NCI-H446 (cell line): Measurements from ENCODE around the gene ELAVL4.

Experiments used
- DNase-seq, 2 experiments: peaks; one replicate each; lab custom pipeline; 2025; lab: John Stamatoyannopoulos, UW

ELAVL4 gene

DNA sequence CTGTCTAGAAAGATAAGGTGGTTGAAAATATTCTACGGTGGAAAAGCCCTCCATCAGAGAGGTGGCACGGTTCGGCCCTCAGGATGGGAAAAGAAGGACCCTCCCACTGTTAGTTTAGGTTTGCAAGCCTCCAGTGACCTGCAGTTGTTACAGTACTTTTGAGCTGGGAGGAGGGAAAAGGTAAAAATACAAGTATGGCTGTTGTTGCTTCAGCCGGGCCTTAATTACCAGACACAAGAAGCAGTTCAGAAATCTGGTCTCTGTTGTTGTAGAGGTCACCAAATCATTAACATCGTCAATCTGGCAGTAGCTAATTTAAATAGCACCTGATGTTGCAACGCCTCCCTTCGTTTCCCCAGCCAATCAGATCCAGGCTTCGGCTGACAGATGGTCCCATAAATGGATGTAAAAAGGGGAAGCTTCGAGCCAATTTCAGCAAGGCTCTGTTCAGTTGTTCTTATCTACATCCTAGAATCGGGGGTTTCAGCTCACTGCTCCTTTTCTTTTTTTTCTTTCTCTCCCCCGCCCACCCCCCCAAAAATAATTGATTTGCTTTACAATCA, at the start of gene ELAVL4:
ELAVL4 (plus strand) TSS at position 424 of the 563 bp plus-strand sequence. CDS start 270 bp downstream, outside the sequence.
- DNase-seq: peak; percentile 67 to 80

DNA sequence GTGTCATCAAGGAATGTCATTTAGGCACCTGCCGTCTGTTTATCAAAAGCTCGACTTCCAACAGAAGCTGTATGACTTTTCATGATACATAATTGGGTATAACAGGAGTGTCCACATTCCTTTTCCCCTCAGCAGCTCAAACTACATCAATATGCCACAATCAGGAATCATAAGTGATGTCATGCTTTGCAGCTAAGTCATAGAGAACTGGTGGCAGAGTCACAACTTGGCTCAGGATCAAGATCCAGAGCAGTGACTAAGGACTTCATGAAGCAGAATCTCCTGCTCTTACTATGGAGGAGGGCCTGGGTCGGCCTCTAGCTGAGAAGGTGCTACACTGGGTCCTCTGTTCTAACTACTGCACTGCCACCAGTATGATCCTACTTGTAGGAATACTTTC, 48.4 kb upstream of the ELAVL4 start:
- no peak for DNase-seq

DNA sequence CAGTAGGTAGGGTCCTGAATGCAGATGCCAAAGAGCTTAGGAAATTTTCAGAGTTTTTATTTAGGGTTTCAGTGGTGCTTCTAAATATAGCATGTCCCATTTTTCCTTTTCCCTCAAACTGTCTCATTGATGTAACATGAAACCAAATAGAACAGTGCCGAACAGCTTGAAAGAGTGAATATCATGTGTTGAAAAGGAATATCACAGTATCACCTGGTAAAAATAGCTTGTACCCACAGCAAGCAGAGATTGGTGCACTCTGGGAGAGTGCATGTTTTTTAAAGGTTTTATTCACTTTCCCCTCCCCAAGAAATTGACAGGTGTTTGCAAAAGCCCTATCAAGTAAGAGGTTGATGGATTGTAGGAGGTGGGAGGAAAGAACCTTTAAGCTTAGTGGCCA, 41.9 kb upstream of the ELAVL4 start:
- no peak for DNase-seq

DNA sequence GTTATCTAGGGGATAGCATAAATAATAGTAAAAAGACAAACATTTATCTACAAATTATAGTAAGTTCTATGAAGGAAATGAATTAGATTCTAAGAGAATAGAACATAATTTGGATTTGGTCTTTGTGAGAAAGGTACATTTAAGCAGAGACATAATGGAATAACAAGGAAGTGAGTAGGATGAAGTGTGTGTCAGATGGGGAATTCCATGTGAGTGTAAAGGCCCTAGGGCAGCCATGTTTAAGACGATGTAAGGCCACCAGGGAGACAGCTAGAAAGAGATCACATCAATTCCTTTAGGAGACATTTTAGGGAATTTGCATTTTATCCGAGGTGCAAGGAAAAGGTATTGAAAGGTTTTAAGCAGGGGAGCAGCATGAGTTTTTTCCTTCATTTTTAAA, 33.8 kb upstream of the ELAVL4 start:
- DNase-seq: no peak

DNA sequence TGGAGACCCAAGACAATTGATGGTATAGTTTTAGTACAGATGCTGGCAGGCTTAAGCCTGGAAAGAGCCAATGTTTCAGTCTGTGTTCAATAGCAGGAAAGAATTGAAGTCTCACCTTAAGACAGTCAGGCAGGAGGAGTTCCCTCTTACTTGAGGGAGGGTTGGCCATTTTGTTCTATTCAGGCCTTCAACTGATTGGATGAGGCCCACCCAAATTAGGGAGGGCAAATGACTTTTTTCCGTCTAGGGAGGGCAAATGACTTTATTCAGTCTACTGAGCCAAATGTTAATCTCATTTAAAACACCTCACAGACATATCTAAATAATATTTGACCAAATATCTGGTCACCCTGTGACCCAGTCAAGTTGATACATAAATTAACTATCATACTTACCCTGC, 31.4 kb upstream of the ELAVL4 start:
- DNase-seq: no peak

DNA sequence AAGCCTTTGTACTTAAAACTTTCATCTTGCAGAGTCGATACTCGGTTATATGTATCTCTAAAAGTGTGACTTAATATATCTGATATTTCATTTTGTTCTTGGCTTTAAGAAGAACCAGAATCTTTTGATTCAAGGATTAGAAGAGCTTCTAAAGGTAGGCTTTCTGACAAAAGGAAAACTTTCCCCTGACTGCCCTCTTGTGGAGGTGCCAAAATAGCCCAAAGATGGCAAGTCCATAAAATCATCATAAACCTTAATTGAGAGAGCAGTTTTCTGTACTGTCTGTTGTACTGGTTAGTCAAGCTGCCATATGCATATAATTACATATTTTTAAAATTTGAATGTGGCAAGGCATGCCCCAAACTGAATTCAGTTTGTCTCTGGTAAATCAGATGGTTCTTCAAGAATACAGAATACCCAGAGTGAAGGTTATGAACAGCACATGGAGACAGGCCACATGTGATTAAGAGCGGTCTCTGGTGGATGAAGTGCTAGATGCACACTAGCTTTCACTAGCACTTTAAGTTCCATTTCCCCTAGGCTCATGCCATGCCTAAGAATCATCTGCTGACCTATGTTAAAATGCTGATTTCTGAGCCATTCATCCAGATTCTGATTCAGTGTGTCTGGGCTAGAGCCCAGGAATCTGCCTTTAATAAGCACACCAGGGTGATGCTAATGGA, 27.7 kb upstream of the ELAVL4 start:
- peak; percentile 4 to 28 for DNase-seq

DNA sequence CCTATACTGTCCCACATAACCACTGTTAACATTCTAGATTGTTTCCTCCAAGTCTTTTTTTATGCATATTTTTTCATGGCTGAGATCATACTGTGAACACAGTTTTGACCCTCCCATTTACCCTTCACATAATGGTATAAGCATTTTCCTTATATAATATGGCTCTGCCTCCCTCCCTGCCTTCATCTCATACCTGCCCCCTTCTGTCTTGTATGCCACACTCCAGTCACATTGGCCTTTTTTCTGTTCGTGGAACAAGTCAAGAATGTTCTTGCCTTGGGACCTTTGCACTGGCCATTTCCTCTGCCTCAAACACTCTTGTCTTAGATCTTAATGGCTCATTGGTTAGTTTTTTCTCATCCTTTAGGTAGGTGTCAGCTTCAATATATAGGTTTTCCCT, 24.3 kb upstream of the ELAVL4 start:
- no peak for DNase-seq

DNA sequence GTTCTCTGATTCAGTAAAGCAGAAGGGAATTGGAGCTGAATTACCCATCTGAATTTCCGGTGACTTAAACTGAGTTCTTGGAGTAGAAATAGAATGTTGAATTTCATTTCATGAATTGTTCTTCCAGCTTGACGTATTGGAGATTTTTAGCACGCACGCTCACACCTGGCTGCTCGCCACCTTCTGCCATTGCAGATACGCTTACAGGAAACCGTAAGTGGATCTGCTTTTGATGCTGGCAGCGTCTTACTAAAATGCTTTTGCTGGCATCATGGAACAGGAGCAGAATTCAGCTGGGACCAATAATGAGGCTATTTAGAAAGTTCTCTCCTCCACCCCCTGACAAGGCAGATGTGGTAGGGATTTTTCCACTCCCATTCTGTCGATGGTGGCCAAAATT, 17.7 kb upstream of the ELAVL4 start:
- DNase-seq: no peak

DNA sequence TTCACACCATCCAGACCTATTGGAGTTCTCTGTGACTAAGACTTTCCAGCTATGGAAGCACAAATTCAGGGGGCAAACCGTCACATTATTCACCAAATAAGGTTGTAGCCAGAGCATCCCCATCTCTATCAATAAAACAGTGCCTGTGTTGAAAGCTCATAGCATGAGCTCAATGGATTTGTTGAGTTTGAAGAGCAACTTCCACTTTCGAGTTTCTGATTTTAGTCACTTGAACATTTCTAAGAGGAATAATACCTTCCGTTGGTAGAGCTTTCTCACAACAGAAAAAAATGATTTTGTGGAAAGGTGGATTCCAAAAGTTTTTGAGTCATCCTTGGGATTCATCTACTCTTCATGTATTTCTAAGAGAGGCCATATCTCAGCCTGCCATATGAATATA, 13.0 kb upstream of the ELAVL4 start:
- DNase-seq: no peak

DNA sequence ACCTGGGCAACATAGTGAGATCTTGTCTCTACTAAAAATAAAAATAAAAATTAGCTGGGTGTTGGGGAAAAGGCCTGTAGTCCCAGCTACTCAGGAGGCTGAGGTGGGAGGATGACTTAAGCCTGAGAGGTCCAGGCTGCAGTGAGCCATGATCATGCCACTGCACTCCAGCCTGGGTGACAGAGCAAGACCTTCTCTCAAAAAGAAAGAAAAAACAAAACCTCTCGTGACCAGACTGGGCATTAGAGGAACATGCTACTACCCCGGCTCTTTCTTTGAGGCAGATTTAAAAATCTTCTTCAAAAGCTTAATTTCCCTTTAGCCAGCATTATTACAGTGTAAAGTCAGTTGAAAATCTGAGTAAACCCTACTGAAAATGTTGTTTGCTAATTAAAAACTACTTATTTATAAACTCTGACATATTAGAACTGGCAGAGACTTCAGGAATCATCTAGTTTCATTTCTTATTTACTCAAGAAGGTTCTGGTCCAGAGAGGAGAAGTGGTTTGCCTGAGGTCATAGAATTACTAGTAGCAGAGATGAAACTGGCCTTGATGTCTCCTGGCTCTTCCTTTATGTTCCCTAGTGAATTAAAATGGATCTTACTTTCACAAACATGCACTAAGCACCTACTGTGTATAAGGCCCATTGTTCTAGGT, 11.6 kb upstream of the ELAVL4 start:
- DNase-seq: no peak

DNA sequence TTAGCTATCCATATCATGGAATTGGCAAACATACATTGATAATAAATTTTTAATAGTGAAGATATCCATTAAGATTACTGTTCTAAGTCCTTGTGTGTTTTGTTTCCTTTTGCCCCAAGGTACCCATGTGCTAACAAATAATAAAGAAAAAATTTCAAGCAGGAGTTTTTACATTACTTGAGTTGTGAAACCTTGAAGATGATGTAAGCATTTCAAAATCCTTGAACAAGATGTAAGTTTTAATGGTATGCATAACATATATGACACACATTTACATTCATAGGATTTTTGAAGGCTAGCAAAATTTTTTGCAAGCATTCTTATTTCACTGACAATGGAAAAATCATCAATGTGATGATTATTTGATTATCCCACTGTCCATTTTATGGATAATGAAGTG, 10.9 kb upstream of the ELAVL4 start:
- no peak for DNase-seq

DNA sequence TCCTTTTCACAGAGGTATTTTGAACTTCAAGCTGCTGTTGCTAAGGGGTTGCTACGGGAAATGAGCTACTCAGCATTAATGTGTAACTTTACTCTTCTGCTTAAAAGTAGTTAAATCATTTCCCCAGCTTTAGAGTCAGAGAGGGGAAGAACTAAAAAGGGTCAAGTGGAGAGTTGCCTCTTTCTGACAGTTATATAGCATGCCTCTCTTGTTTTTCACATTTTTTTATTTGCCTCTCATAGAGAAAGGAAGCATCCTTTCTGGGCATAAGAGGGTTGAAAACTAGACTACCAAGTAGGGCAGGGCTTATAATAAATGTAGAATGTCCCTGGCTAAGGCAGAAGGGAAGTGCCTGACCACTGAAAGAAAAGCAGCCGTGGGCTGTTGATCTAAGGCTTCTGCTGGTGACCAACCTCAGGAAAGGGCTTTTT, 10.1 kb upstream of the ELAVL4 start:
- no peak for DNase-seq

DNA sequence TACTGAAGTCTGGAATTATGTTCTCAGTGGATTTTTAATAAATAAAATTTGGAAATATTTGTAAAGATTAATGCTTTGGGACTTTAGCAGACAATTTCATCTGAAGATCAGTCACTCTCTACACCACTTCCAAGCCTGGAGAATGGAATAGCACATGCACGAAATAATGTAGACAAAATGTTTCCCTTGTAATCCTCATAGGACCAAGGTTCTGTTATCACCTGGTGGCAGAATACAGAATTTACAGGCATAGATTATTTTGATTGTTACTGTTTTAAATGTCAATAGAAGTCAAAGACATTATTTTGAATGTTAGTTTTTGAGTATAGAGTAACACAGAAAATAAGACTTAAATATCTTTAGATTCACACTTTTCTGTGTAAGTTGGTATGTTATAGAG, 9.1 kb upstream of the ELAVL4 start:
- no peak for DNase-seq

DNA sequence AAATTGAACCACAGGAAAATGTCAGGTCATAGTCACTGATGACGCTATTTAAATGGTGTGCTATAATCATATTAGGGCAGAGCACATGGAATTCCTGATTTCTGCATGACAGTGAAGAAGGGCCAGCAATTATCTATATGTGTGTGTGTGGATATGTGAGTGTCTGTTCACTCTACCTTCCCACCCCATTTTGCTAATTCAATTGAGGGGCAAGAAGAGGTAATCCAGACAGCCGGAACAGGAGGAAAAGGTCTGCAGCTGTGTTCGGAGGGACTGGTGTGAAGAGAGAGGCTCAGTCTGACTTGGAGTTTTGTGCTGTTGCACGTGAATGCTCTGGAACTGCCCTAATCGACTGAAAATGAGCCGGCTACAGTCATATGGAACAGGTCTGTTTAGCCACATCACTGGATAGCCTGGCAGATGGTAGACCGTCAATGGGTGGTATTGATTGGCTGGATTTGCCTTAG, 5.1 kb upstream of the ELAVL4 start:
- no peak for DNase-seq

DNA sequence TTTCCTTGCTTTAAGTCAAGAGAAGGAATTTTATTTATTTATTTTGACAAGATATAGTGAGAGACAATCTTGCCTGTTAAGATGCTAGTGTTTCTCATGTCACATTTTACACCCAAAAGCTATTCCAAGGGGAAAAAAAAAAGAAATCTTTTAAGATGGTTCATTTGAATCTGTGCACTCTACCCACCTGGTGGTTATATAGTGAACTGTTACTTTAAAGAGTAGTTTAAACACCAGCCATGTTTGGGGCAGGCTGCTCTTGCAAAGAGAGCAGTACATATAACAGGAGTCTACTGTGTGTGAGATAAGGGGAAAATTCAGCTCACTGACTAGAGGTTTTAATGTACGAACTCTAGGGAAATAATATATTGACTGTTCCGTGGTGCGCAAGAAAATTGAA, 3.3 kb upstream of the ELAVL4 start:
- peak in 1 of 2 experiments; percentile 50 for DNase-seq

DNA sequence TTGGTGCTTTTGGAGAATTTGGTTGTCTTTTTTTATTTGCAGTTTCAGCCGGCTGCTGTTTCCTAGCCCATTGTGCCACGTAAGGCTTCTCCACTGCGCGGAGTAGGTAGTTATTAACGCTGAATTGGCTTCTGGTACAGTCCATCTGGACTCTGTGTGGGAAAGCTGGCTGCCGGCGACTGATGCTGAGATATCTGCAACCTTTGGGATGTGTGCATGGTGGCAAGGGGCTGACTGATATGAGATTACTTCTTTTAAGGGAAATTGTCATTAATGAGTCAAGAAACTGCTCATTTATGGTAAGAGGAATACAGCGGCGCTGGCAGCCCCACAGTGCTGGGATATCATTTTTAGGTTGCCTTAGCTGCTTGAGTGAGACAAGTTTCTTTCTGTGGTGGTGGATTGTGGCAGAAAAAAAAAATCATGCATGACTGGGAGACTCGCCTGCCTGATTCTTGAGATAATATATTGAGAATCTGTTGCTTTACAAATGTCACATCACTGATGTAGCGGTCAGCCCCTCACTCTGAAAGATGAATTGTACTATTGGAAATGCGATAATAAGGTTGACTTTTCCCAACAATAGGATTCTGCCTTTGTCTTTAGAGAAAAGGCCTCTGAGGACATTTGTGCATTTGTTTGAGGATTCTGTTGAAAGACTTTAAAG, 2.5 kb upstream of the ELAVL4 start:
- peak; percentile 21 to 70 for DNase-seq

DNA sequence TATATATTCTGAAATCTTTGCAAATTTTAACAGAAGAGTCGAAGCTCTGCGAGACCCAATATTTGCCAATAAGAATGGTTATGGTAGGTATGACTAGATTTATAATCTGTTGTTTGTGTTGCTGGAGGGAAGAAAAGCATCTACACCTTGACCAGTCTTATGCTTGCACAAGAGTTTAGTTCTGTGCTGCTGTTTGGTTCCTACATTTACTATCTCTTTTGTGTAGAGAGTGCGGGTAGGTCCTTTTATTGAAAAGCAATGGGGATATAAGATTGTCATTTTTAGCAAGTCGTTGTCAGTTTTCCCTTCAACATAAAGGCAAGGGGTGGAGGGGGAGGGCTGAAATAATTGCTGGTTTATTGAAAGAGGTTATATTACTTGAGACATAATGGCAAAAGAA, 396 bp downstream of the ELAVL4 start:
- DNase-seq: no peak

DNA sequence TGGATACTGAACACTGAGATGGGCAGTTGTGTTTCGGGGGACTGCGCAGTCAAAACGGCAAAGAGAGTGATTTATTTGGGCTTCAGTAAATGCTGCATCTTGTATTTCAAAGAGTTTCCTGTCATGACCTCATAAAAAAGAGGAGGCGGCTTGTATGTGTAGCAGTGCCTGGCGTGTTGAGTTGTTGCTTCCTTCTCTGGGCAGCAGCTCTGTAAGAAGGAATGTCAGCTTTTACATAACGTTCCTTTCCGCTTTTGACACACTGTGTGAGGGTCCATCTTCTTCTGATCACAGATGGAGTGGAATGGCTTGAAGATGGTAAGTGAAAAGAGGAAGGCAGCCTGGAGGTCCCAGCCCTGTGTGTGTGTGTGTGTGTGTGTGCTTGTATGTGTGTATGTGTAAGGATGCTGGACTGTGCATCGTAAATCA, 941 bp downstream of the ELAVL4 start:
- DNase-seq: peak; percentile 14 to 32

DNA sequence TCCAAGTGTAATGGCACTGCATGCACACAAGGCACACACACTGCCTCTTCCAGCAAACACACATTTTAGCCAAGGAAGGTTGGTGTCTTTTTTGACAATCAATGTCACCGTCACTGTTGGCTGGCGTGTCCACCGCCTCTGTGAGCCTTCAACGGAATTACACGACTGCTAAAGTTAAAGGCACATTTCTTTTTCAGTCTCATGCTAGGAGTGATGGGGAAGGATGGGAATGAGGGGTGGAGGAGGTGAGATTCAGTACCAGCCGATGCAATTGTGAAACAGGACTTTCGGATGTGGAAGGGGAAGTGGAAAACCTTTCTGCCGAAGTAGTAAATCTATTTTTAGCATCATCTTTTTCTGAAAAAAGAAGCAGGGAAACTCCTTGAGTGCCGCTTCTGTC, 1.4 kb downstream of the ELAVL4 start:
- DNase-seq: no peak

DNA sequence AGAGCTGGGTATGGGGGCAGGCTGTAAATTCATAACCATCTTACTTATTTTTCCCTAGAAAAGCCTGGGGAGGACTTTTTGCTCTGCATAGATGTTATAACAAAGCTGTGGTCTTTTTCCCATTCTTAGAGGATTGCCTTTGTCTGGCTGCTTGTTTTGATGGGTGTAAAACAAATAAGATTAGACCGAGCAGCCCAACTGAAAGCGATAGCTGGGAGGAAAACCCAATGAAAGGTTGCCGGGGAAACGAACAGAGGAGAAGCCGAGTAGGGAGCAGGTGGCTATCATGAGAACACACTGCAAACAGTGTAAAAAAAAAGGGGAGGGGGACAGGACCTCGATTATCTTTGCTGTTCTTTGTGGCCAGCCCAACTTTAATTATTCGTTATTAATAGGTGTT, 1.9 kb downstream of the ELAVL4 start:
- peak; percentile 23 to 28 for DNase-seq

DNA sequence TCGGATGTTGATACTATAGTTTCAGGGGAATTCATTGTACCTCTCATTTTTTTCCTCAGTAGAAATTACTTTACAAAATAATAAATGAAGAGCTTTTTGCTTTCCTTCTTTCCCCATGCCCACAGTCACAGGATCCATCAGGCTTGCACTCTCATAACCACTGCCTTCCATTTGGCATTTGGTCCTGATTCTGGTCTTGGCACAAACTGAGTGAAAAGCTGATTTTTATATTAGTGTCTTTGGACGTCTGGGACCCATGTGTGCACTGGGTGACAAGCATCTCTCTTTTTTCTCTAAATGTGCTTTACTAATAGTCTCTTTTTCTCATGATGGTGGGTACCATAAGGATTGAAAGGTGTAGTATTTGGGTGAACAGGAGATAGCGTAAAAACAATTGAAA, 2.8 kb downstream of the ELAVL4 start:
- no peak for DNase-seq

DNA sequence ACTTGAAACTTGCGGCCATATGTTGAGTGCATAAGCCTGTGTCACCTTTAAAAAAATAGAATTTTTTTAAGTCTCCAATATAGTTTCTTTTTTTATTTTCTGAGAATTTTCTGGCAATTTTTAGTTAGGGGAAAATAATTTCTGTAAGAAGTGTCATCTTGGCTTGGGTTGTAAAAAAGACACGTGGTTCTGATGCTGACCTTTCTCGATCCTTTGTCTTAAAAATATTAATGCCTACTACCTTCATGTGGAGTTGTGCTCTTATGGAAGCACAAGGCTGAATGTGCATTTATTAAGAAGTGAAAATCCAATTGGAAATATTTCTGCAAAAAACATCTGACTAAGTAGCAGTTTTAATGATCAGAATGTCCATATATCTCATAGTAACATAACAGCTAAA, 3.5 kb downstream of the ELAVL4 start:
- DNase-seq: no peak

DNA sequence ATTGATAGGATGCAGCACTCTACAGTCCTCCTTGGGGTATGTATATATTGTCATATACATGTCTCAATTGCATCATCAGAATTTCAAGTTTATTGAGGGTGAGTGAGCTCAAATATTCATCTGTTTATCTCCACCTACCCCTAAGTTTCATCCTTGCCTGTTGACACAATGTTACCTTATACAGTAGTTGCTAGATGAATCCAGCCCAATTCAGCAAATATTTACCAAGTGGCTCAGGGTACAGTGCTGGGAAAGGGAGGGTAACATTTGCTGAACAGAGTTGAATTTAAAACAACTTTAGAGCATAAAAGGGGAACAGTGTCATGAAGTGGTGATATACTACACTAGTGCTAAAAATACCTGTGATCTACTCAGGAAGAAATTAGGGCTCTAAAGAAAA, 14.4 kb downstream of the ELAVL4 start:
- DNase-seq: no peak
